ENCODE data around the gene CKMT1B. TPM values are rescaled to one million over a fixed set of nuclear protein-coding genes. Genes with fewer than 3 reads are reported as not detected.

Gene CKMT1B
- total and polyA plus RNA-seq, 9 of the 15 experiments (the other 6 are each of a cell fraction or from before 2014, with no cell fraction given) = 3.2 to 10.6 (median 5.0) TPM

DNA sequence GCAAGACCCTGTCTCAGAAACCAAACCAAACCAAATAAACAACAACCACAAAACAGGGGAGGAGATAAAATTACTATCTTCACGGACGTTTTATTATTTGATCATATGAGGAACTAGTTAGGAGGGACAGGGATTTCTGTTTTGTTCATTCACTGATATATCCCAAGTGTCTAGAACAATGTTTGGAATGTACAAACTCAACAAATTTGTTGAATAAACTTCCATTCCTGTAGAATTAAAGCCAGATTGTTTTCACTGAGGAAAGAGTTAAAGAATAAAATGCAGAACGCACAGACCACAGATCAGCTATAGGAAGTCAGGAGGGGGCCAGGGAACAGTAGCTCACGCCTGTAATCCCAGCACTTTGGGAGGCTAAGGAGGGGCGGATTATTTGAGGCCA is 31.3 kb downstream of the CKMT1B start:
- no peak overlapping the region for H3K27ac ChIP-seq (ENCODE audit: extremely low read depth, low read depth, low read length)
- no peak overlapping the region for H3K9ac ChIP-seq (ENCODE audit: insufficient read depth in 1 of 2, low read depth in 2 of 2, low read length in 2 of 2)
- no peak overlapping the region for H3K4me2 ChIP-seq (ENCODE audit: insufficient read depth, low read length)
- POLR2A ChIA-PET = no interaction called here
- no peaks in the 10 kb centered on the region for H3K36me3 ChIP-seq (ENCODE audit: control insufficient read depth, insufficient read depth, low read length)
- in situ Hi-C loops (cut with MboI) (no loop called here), intact Hi-C loops (cut with micrococcal nuclease) (no loop called here)
- CTCF ChIA-PET (ENCODE audit: low intra/inter-chr PET ratio) = no interaction called here
- FAIRE-seq (no peak), ATAC-seq (no peak), DNase-seq (ENCODE audit: extremely low read depth in 1 of 4, low spot score in 3 of 4) (no peak)
- TF ChIP-seq NR2C1 (IDR thresholded peaks at IDR 0.05) = no peak
- no peak for TF ChIP-seq NR2C1 (tag; IDR thresholded peaks at IDR 0.05)
- no peak for TF ChIP-seq ZNF586 (CRISPR knock-in tag; conservative IDR thresholded peaks at IDR 0.05)
- TF ChIP-seq ZNF766 (CRISPR knock-in tag; conservative IDR thresholded peaks at IDR 0.05) = no peak
- no peak for TF ChIP-seq PHB2 (IDR thresholded peaks at IDR 0.05; ENCODE audit: low read depth)
- TF ChIP-seq, protein P1, sequence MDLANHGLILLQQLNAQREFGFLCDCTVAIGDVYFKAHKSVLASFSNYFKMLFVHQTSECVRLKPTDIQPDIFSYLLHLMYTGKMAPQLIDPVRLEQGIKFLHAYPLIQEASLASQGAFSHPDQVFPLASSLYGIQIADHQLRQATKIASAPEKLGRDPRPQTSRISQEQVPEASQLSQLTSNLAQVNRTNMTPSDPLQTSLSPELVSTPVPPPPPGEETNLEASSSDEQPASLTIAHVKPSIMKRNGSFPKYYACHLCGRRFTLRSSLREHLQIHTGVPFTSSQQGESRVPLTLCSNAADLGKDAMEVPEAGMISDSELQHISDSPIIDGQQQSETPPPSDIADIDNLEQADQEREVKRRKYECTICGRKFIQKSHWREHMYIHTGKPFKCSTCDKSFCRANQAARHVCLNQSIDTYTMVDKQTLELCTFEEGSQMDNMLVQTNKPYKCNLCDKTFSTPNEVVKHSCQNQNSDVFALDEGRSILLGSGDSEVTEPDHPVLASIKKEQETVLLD (IDR thresholded peaks at IDR 0.05) = no peak
- TF ChIP-seq, protein P2, sequence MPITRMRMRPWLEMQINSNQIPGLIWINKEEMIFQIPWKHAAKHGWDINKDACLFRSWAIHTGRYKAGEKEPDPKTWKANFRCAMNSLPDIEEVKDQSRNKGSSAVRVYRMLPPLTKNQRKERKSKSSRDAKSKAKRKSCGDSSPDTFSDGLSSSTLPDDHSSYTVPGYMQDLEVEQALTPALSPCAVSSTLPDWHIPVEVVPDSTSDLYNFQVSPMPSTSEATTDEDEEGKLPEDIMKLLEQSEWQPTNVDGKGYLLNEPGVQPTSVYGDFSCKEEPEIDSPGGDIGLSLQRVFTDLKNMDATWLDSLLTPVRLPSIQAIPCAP (CRISPR knock-in tag; IDR thresholded peaks at IDR 0.05; ENCODE audit: borderline replicate concordance) = no peak
- 0% methylated on average over 5 of the region's 5 CpGs for WGBS (ENCODE audit: insufficient coverage, low coverage, missing lambda C conversion rate)
- H3K79me2 ChIP-seq (ENCODE audit: control insufficient read depth, insufficient read depth, low read length) = no peaks in the 10 kb centered on the region
- no TSS peak for BruUV-seq (replicated peaks)
- no peaks in the 10 kb centered on the region for H3K27me3 ChIP-seq (ENCODE audit: control insufficient read depth in 2 of 2, insufficient read depth in 2 of 2, low read length in 2 of 2)
- no peaks in the 10 kb centered on the region for H3K4me1 ChIP-seq (replicated peaks in 1 of 2; ENCODE audit: control insufficient read depth in 2 of 2, insufficient read depth in 2 of 2, low read length in 2 of 2)
- H2AFZ ChIP-seq (ENCODE audit: low read depth, low read length) = no peak overlapping the region
- H3K9me3 ChIP-seq (replicated peaks; ENCODE audit: control insufficient read depth, insufficient read depth, low read depth, low read length) = no peaks in the 10 kb centered on the region
- H3K4me3 ChIP-seq = no peak overlapping the region
- no peaks in the 10 kb centered on the region for H3K9me1 ChIP-seq (ENCODE audit: control insufficient read depth, insufficient read depth, low read length)
- no peaks in the 10 kb centered on the region for H4K20me1 ChIP-seq (replicated peaks; ENCODE audit: control insufficient read depth, insufficient read depth, low read length)
